ENCODE measurements around the gene DPH7. TPM values are rescaled to one million over a fixed set of nuclear protein-coding genes. Genes with fewer than 3 reads are reported as not detected.
"Not testable (repeated sequence)": the region's sequence is repeated elsewhere in the genome, so short reads cannot be mapped to it uniquely, and the experiment has no call there.

DPH7 gene
- total and polyA plus RNA-seq, 2 of the 8 experiments (the other 6 are each of a cell fraction or from before 2014, with no cell fraction given): 44.6 to 45.5 TPM

DNA sequence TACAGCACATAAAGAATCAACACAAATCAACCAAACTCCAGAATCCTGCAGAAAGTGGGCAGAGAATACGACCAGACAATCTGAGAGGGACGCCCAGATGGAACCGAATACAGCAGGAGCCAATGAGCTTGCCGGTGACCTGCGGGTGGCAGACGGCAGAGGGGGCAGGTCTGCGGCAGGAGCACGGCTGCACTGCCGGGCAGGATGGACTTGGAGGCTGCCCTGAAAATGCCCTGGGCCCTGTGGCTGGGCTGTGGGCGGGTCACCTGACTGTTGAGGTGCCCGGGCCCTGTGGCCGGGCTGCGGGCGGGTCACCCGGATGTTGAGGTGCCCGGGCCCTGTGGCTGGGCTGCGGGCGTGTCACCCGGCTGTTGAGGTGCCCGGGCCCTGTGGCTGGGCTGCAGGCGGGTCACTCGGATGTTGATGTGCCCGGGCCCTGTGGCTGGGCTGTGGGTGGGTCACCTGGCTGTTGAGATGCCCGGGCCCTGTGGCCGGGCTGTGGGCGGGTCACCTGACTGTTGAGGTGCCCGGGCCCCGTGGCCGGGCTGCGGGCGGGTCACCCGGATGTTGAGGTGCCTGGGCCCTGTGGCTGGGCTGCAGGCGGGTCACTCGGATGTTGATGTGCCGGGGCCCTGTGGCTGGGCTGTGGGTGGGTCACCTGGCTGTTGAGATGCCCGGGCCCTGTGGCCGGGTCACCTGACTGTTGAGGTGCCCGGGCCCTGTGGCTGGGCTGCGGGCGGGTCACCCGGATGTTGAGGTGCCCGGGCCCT, 64.7 kb downstream of the DPH7 start:
- H3K4ac ChIP-seq (replicated peaks; ENCODE audit: insufficient read length, low read depth, low read length); H3K79me2 ChIP-seq (ENCODE audit: control insufficient read depth in 1 of 2, insufficient read depth in 2 of 2, low read length in 2 of 2); H2AFZ ChIP-seq (ENCODE audit: low read length); H4K8ac ChIP-seq (ENCODE audit: extremely low read depth, insufficient read depth, low read length); FAIRE-seq; H3K27ac ChIP-seq (ENCODE audit: low read depth, low read length); H2BK5ac ChIP-seq (ENCODE audit: low read depth, low read length); H3K56ac ChIP-seq (replicated peaks; ENCODE audit: insufficient read length, low read depth, low read length); H3K4me1 ChIP-seq (replicated peaks in 1 of 4; ENCODE audit: control insufficient read depth in 3 of 4, insufficient read depth in 4 of 4, low read length in 3 of 4); H3K18ac ChIP-seq (ENCODE audit: extremely low read depth, low read length); H2BK12ac ChIP-seq (ENCODE audit: low read depth, low read length); H3K23me2 ChIP-seq (ENCODE audit: low read depth, low read length); H3K36me3 ChIP-seq (ENCODE audit: control insufficient read depth in 2 of 4, insufficient read depth in 4 of 4, low read length in 3 of 4); H3K79me1 ChIP-seq (ENCODE audit: low read depth, low read length); H2AK5ac ChIP-seq (ENCODE audit: low read depth, low read length); H4K91ac ChIP-seq (replicated peaks; ENCODE audit: insufficient read length, low read length); H2BK15ac ChIP-seq (ENCODE audit: low read length); H3K27me3 ChIP-seq (replicated peaks in 1 of 4; ENCODE audit: control insufficient read depth in 3 of 4, extremely low read depth in 1 of 4, insufficient read depth in 3 of 4, low read length in 3 of 4); CTCF ChIA-PET (ENCODE audit: partially characterized antibody); H2BK120ac ChIP-seq (replicated peaks; ENCODE audit: low read depth, low read length); H2BK20ac ChIP-seq (ENCODE audit: low read length); H3K4me2 ChIP-seq (ENCODE audit: insufficient read depth in 1 of 2, low read depth in 2 of 2, low read length in 2 of 2); H4K5ac ChIP-seq (ENCODE audit: insufficient read length, low read depth, low read length); H4K20me1 ChIP-seq (replicated peaks in 1 of 2; ENCODE audit: control insufficient read depth in 1 of 2, insufficient read depth in 2 of 2, low read length in 2 of 2); H3K4me3 ChIP-seq (ENCODE audit: extremely low read depth in 1 of 4, insufficient read depth in 2 of 4, low read depth in 3 of 4, low read length in 4 of 4); H3K14ac ChIP-seq (ENCODE audit: insufficient read length); DNase-seq (ENCODE audit: low read depth in 1 of 2, low spot score in 2 of 2); H3K23ac ChIP-seq (ENCODE audit: insufficient read length); H3K9ac ChIP-seq (replicated peaks in 1 of 4; ENCODE audit: extremely low read depth in 1 of 4, low read depth in 3 of 4, low read length in 3 of 4): not testable (repeated sequence)
- peaks cover 2 to 11% of the 10 kb centered on the region in 2 experiments; a peak in 1 of 4 replicates for H3K9me3 ChIP-seq (ENCODE audit: insufficient read depth in 2 of 2, low read depth in 1 of 2, low read length in 1 of 2)
- WGBS, 2 experiments (ENCODE audit: extremely low coverage in 1 of 2, insufficient coverage in 1 of 2, insufficient read length in 1 of 2, insufficient replicate concordance in 2 of 2, low coverage in 1 of 2, low lambda C conversion rate in 2 of 2, missing lambda C conversion rate in 1 of 2): 91% methylated on average over 16 of the region's 42 CpGs; no CpG with 5 or more reads in 1 of the 2 experiments
- POLR2A ChIA-PET (ENCODE audit: partially characterized antibody): interaction anchor here (1.2 kb wide), 1 partner anchor 38 kb away, joined by 3 read pairs; the partner anchor contains the start of gene MRPL41
